Activated CD4-positive, CD25-positive, alpha-beta regulatory T cell treated with anti-CD3 and anti-CD28 coated beads, Interleukin-2, amount 50 U/mL, for 24 hours (primary cell): ENCODE data around the gene ERFL.
A peak's percentile ranks its signal among the peaks of the same experiment; 100 is the strongest.

Experiments
- ATAC-seq, 2 donors: fragments of 150-1000 bp; cut with Tn5 transposase; one replicate each; pipeline ENCODE4 v1.10.0; 2021; ENCODE audit warnings: mild to moderate bottlenecking in 1 of 2, moderate library complexity in 1 of 2

Gene ERFL

DNA sequence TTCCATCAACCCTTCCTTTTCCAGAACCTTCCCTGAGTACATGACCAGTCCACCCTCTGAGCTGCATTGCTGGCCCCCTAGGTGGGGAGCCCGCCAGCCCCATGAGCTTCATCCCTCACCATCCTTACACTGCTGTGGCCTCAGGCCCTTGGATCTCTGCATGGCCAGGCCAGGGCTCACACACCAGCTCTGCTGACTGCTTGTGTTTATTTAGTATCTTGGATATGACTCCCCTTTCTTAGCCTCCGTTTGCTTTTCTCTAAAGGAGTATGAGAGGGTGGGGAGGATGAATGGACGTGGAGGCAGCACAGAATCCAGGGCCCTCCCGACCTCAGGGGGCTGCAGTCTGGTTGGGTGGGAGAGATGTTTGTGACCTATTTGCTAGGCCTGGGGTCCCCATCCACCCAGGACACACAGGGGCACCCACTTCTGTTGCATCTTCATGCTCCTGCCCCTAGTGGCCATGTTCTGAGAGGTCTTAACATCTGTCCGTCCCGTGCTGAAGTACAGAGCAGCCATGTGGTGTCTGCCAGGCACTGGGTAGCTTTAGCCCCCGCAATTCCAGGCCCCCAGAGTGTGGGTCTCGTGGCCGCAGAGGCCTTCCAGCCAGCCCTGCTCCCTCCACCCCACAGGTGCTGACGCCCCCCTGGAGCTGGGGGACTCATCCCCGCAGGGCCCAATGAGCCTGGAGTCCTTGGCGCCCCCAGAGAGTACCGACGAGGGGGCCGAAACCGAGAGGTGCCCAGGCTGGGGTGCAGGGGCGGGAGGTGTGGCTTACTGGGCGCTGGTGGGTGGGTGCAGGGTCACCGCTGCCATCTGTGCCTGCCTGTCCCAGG, 32.3 kb downstream of the ERFL start:
- peak; percentile 61 to 62 for ATAC-seq

DNA sequence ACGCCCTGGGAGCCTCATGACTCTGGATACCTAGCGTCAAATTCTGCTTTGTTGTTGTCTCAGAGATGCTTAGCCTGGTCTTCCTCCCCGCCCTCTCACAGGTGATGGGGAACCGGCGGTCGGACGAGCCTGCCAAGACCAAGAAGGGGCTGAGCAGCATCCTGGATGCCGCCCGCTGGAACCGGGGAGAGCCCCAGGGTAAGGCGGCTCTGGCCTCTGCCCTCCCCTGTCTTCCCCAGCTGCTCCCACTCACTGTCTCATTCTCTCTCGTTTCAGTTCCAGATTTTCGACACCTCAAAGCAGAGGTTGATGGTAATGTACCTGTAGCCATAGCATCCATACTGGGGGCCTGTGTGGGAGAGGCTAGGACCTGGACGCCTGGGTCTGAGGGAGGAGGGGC, 33.9 kb downstream of the ERFL start:
- ATAC-seq = no peak

DNA sequence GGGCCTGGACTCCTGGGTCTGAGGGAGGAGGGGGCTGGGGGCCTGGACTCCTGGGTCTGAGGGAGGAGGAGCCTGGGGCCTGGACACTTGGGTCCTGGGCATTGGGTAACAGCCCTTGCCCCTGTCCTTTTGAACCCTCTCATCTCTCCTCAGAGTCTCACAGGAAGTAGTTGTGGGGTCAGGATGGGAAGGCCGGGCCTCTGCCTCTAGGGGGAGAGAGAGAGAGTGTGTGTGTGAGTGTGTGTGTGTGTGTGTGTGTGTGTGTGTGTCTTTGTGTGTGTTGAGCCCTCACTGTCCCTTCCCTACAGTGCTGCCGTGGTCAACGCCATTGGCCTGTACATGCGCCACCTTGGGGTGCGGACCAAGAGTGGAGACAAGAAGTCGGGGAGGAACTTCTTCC, 34.4 kb downstream of the ERFL start:
- peak in 1 of 2 donors; percentile 42 for ATAC-seq

DNA sequence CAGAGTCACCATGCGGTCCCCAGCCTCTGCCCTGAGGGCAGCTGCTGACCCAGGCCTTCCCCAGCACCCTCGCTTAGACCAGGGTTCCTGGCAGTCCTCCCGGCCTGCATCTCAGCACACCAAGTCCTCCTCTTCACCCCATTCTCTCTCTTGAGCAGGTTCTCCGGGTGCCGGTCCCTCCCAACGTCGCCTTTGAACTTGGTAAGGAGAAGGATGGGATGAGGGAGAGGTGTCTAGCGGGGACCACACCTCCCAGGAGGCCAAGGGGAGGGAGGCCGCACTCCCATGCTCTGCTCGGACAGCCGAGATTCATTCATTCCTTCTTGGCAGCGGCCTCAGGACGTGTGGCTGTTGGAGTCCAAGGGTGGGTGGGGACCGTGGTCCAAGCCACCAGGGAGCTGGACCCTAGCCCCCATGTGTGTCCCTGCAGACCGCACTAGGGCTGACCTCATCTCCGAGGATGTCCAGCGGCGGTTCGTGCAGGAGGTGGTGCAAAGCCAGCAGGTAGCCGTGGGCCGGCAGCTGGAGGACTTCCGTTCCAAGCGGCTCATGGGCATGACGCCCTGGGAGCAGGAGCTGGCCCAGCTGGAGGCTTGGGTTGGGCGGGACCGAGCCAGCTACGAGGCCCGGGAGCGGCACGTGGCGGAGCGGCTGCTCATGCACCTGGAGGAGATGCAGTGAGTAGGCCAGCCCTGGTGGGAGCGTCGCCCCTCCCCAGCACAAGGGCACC, 35.9 kb downstream of the ERFL start:
- no peak for ATAC-seq

DNA sequence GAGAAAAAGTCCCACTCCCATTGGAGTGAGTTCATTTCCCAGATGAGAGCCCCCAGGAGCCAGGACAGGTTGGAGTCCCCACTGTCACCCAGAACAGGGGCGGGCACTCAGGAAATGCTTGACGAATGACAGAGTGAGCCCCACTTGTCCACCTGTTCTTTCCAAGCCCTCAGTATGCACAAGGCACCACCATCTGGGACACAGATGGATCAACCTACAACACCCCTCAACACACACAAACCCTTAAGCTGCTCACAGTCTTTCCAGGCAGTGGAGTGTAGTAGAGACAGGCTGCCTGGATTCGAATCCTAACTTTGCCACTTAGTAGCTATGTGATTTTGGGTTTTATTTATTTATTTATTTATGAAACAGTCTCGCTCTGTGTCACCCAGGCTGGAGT, 37.3 kb downstream of the ERFL start:
- ATAC-seq = no peak

DNA sequence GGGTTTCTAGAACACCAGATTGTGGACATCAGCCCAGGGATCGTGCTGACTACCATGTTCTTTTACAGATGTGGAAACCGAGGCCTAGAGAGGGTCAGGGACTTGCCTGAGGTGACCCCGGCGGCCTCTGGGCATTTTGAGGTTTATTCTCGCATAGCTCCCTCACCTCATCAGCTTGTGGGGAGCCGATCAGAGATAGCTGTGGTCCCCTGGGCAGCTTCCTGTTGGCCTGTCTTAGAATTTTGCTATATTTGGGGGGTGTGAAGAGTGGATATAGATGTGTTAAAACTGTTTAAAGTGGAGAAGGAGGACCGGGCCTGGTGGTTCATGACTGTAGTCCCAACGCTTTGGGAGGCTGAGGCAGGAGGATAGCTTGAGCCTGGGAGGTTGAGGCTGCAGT, 38.4 kb downstream of the ERFL start:
- ATAC-seq = no peak

DNA sequence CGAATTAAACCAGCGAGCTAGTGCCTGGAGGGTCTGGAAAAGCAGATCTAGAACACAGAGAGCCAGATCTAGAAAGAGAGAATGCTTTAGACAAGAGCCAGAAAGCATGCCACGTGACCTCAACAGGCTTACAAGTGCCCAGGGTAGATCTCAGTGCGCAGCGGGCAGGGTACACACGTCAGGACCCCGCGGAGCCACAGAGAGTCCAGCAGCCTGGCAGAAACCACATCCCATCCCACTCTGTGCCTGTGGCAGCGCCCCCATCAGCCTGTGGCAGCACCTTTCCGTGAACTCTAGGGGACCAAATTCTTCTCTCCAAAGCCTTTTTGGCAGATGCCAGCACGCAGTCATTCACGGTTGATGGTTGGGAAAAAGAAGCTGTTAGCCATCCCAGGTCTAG, 39.3 kb downstream of the ERFL start:
- no peak for ATAC-seq

DNA sequence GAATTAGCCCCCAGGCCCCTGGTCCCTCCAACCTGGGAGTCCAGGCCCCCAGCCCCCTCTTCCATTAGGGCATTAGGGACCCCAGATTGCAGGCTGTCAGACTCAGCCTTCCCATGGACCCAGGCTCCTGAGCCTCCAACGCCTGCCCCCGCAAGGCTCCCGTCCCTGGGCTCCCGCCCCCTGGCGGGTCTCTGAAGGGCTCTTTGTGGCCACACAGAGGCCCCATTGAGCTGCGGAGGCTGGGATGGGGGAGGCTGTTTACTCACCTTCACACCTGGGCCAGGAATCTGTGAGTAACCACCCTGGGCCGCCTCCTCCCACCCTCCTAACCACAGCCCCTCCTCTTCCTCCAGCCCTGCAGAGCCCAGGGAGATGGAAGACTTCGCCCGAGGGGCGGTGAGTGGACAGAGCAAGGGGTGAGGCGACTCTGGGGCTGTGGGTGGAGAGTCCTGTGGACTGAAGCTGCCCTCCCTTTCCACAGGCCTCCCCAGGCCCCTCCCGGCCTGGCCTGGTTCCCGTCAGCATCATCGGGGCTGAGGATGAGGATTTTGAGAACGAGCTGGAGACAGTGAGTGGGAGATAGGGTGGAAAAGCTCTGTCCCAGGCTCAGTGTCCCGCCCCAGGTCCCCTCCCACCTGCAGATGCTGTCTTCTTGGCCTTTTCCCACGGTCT, 40.4 kb downstream of the ERFL start:
- peak; percentile 65 to 69 for ATAC-seq

DNA sequence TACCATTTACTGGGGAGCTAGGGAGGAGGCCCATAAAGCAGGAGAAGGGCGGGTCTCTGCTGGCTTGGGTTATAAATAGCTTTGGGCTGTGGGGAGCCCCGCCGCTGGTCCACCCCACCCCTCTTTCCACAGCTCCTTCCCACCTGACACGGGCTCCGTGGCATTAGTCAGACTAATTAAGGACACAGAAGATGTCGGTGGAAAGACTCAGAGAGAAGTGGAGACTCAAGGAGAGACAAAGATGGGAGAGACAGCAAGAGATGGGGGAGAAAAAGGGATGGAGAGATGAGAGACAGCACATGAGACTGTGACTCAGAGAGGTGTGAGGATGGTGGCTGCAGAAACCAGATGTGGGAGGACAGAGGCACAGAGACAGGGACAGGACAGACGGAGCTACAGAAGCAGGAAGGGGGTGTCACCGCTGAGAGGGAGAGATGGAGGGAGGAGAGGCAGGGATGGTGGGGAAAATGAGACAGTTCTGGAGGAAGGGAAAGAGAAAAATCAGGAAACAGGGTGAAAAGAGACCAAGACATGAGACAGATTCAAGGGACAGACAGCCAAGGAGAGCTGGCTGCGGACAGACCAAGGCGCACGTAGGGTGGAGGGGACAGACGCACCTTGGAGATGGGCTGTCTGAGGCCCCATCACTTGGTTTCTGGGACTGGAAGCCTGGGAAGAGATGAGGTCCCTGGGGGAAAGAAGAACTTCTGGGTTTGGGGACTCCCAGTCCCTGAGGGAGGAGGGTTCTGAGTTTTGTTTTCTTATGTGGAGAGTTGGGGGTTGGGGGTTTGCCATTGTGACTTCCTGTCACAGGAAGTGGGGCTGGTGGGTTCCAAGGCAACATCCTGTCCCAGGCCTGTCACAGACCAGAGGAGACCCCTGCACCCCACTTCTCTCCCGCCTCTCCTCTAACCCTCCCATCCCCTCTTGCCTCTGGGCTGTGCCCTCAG, 41.2 kb downstream of the ERFL start:
- ATAC-seq = peak; percentile 25 to 31

DNA sequence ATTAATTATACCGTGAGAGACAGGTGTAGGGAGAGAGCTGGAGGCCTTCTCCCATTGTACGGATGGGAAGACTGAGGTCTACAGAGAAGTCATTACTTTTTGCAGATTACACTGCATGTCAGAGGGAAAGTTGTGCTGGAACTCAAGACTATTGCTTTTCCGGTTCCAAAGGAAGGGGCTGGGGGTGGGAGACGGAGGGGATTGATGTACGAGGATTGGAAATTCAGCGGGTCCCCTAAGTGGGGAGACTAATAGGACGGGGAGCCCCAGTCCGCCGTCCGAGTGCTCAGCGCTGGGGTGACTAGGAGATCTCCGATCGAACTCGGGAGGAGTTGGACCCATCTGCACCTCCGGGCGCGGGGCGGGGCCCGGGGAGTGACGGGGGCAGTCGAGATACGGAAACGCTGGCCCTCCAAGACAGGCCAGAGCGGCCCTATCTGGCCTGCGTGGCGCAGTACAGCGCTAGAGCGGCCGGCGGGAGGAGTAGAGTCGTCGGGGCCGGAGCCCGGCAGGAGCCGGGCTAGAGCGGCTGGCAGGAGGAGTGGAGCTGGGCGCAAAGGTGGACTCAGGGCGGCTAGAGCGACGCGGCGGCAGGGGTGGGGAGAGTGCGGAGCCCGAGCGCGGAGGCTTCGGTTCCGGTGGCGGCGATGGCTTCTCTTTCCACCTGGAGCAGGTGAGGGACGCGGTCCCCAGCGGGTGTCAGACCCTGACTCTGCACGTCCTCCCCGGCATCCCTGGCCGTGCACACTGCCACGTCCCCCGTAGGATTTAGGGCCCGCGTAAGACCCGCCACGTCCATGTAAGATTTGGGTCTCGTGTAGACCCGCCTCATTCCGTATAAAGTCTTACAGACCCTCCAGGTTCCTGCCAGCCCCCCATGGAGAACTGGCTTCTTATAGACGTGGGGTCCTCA, 44.2 kb downstream of the ERFL start:
- ATAC-seq = peak; percentile 80 to 86

DNA sequence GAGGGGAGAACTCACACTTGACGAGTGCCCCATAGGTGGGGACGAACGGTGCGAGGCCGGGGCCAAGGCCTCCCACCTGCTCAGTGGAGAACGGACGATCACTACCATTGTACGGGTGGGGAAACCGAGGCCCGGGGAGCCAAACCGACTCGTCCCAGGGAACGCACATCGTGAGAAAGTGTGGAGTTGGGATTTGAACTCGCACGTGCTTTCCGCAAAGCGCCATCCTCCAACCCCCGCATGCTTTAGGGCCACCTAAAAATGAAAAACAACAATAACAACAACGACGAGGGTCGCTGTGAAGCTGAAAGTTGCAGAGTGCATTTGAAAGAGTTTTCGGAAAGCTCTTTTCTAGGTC, 44.8 kb downstream of the ERFL start:
- no peak for ATAC-seq

DNA sequence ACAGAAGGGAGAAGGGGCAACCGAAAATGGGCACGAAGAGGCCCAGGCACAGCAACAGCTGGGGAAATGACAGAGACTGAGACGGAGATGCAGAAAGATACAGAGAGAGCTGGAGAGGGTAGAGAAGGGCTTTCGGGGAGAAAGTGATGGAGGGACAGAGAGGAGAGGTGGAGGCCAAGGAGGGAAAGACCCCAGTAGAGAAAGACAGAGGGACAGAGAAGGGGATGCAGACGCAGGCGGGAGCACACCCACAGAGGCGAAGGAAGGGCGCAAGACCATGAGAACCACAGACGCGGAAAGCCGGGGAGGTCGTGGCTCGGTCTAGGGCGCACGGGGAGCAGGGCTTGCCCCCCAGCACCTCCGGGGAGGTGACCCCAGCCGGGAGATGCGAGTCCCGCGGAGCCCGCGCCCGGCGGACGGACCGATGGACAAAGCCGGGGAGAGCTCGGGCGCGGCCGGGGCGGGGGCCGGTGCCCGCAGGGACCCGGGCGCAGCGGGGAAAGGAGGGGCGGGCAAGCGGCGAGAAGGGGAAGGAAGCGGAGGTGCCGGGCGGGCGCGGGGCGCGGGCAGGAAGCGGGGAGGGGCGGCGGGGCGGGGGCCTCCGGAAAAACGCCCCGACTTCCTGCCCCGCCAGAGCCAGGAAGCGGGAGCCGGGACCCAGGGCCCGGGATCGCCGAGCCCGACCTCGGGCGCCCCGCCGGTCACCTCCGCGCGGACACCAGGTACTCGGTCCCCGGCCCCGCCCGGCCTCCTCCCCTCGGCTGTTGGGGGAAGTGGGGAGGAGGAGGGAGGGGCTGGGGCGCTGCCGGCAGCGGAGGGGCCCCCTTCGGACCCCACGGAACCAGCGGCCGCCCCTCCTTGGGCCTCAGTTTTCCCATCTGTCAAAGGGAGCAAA, 45.4 kb downstream of the ERFL start, which contains the start of gene ARHGEF1:
TSS of gene ARHGEF1 (plus strand) at position 617 of the 895 bp plus-strand sequence. CDS start 4,899 bp downstream, outside the sequence.
- ATAC-seq = no peak

DNA sequence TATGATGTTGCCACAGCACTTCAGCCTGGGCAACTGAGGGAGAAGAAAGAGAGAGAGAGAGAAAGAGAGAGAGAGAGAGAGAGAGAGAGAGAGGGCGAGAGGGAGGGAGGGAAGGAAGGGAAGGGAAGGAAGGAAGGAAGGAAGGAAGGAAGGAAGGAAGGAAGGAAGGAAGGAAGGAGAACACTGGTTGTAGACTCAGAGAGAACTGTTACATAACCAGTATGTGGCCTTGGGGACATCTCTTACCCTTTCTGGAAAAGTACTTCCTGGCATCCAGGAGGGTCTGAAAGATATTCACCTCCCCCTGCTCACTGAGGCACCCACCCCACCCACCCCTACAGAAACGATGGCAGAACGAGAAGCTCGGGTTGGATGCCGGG, 47.9 kb downstream of the ERFL start:
- no peak for ATAC-seq

DNA sequence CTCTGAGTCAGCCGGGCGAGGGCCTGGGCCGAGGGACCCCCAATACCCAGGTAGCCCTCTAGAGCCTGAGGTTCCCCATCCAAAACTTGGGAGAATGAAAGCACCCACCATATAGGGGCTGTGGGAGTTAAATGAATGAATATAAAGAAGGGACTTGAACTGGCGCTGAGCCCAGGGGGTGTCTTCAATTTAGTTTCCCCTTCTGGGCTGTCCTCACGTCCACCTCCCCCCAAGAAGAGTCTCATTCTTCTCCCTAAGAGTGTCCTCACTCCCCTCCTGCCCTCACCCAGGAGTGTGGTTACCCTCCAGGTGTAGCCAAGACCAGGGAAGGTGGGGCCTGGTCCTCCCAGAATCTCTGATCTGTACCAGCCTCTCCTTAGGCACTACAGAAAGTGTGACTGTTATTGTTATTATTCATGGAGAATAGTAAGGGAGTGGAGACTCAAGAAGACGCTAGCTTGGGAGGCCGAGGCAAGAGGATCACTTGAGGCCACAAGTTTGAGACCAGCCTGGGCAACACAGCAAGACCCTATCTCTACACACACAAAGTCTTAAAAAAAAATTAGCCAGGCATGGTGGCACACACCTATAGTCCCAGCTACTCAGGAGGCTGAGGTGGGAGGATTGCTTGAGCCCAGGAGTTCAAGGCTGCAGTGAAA, 48.5 kb downstream of the ERFL start:
- no peak for ATAC-seq

DNA sequence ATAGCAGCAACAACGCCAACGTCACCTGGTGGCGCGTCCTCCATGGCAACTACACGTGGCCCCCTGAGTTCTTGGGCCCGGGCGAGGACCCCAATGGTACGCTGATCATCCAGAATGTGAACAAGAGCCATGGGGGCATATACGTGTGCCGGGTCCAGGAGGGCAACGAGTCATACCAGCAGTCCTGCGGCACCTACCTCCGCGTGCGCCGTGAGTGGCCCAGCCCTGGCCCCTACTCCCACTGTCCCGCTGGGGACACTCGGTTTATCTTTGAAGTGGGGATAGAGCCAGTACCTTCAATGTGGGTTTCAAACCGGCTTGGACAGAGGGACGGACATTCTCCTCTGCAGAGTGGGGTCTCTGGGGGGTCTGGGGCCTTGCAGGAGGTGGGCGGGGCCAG, 49.2 kb downstream of the ERFL start:
- ATAC-seq = no peak

DNA sequence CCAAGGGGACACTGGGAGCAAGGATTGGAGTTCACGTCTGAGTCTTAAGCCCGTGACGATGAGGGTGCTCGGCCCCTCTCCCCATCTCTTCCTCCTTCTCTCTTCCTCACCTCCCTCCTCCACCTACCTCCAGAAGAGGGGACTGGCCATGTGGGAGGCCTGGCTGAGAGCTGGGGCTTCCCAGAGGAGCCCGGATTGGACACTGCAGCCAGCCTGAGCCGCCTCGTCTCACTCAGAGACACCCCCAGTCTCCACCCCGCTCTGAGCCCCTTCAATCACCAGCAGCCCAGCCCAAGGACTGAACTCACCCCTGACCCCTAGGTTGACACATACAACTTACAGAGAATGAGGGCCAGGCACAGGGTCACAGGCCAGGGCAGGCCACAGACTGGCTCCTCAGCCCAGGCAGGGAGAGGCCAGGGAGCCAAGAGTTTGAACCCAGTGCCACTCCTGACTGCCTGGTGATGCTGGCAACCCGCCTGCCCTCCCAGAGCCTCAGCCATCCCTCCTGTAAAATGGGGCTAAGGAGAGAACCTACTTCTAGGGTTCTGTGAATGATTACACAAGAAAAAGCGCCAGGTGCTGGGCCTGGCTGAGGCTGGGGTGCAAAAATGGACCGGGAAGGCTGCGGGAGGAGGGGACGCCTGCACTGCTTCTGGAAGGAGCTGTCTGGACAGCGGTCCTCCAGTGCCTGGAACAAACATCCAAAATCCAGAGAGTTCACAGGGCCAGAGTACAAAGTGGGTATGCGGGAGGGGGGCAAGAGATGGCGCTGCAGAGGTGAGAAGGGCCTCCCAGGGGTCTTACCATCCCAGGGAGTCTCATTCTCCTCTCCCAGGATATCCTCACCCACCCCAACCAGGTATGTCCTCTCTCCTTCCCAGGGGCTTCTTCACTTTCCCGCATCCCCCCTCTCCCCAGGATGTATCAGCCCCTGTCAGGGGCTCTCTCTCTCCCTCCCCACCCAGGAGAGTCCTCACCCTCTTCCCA, 50.0 kb downstream of the ERFL start:
- peak; percentile 11 to 14 for ATAC-seq

DNA sequence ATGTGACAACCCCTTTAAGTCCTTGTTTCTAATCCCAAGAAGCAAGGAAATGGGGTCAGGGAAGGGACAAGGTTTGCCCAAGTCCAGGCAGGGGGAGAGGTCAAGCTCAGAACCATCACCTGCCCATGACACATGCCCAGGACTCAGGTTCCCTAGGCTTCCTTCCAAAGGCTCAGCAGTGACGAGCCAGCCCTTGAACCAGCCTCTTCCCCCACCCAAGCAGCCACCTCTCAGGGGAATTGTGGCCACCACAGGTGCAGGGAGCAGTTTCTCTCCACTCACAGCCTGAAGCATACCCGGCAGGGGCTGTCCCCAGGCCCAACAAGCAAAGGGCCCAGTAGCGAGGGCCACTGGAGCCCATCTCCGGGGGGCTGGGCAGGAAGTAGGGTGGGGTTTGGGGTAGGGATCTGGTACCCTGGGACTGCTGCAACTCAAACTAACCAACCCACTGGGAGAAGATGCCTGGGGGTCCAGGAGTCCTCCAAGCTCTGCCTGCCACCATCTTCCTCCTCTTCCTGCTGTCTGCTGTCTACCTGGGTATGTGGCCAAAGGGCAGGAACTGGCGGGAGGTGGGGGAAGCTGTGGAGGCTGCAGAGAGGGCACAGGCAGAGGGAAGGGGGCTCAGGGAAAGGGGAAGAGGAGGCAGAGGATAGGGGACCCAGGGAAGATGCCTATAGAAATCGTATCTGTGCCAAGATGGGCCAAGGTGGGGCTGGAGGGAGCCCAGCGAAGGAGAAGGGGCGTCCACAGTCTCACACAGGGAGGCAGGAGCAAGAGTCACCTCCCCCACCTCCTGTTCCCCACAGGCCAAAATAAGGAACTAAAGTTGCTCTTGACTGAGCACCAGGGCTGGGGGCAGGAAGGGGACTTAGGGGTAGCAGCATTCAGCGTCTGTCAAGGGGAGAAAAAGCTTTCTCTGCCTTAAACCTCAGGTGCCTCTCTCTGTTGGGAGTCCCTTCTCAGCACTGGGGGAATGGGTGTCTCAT, 51.1 kb downstream of the ERFL start, which contains the start of gene CD79A:
TSS of gene CD79A (plus strand) at position 433 of the 986 bp plus-strand sequence. CDS start at position 459, 26 bp downstream.
- ATAC-seq = peak; percentile 17 to 24
